HG03039 (cell line): ENCODE measurements around the gene DIP2C.

ENCODE experiments used
- ATAC-seq: cut with Tn5 transposase; IDR thresholded peaks from one replicate; pipeline ENCODE4 v1.9.1; 2021; ENCODE audit warnings: mild to moderate bottlenecking, moderate library complexity; ENCODE audit not compliant: unreplicated experiment

Gene DIP2C

DNA sequence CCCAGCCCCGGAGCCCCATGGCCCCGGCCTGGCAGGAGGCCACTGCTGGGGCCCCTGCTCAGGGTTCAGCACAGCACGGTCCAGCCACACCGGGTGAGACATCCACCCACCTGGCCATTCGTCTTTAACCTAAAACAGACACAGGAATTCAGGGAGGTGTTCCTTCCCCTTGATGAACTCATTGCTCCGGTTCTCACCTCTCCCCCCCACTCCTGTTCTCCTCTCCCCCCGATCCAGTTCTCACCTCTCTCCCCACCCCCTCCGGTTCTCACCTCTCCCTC lies 129.8 kb downstream of the DIP2C start:
- ATAC-seq = no peak

DNA sequence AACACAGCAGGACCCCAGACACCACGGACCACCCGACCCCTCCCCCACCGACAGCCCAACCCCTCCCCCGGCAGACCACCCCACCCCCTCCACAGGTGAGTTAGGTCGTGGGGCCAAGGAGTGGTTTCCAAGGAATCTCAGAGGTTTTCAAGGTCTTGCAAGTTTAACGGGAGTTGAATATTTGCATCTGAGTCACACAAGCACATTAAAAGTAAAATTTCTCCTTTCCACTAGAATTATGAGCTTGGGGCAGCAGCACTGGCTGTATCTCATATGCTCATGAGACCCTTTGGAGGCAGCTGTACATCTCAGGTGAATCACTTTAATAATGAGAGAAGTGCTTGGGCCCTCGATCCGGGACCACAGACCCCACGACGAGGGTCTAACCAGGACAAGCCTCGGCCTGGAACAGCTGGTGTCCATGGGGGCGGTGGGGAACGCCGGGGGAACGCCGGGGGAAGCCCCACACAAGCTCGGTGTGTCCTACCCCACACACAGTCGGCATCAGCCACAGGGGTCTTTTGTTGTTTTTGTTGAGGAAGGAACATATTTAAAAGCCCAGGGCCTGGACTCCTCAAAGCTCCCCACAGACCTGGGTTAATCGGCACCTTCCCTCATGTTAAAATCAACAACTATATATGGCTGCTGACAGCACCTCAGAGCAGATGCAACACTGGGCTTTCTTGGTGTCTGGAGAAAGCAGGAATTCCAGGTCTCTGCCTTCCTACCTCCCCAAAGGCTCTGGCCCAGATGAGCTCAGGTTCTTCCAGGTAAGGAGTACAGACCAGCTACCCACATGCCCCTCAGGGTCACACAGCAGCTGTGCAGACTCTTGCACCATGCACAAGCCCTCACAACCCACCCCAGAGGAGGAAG lies 130.3 kb downstream of the DIP2C start:
- ATAC-seq = no peak

DNA sequence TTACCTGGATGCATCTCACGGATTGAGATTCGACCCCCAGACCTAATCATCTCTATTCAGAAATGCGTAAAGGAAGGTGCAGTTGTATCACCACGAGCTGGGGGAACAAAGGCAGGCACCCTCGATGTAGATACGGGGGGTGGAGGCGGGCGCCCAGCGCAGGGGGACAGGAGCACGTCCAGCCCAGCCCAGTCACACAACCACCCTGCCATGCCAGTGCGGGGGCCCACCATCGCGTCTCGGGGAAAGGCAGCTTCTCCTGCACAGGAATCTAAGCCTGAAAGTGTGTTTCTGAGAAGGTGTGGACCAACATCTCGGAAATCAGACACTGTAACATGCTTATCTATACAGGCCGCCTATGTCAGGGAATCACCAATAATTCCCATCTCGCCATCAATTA lies 131.1 kb downstream of the DIP2C start:
- no peak for ATAC-seq

DNA sequence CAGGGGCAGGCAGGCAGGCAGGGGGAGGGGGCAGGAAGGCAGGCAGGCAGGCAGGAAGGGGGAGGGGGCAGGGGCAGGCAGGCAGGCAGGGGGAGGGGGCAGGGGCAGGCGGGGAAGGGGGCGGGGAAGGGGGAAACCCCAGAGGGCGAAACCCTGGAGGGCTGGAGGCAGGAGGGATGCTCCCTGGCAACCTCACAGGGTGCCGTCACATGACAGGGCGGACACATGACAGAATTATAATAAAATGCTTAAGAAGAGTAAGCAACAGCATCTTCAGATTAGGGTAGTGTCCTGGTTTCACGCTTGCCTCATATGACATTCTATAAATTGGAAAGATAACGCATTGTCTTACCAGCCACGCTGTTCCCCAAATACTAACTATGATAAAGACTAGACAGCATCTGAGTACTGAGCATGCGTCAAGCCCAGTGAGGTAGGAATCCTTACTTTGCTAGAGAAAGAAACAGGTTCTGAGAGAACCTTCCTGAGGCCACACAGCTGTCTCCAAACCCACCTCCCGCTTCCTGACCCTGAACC lies 131.6 kb downstream of the DIP2C start:
- no peak for ATAC-seq

DNA sequence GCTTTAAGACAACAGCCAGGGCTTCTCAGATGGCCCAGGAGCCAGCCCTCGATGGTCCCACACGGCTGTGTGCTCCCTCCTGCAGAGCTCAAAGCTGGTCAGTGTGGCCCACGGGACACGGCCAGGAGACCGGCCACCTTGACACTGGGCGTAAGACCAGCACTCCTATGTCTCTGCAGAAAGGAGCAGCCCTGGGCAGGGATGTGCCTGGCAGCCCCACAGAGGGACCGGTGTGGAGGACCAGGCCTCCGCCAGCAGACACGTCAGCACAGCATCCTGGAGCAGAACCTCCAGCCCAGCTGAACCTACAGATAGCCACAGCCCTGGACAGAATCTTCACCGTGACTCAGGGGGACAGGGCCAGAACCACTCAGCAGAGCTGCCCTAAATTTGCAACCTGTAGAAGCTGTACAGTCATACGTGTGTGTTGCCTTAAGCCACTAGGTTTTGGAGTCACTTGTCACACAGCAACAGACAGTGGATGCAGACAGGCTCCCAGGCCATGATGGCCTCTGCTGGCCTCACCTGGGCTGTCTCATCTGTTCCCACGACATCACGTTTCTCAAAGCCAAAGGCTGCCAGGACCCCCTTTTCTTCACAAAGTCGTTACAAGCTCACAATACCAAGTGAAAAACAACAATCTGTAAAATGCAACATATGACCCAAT lies 132.4 kb downstream of the DIP2C start:
- no peak for ATAC-seq

DNA sequence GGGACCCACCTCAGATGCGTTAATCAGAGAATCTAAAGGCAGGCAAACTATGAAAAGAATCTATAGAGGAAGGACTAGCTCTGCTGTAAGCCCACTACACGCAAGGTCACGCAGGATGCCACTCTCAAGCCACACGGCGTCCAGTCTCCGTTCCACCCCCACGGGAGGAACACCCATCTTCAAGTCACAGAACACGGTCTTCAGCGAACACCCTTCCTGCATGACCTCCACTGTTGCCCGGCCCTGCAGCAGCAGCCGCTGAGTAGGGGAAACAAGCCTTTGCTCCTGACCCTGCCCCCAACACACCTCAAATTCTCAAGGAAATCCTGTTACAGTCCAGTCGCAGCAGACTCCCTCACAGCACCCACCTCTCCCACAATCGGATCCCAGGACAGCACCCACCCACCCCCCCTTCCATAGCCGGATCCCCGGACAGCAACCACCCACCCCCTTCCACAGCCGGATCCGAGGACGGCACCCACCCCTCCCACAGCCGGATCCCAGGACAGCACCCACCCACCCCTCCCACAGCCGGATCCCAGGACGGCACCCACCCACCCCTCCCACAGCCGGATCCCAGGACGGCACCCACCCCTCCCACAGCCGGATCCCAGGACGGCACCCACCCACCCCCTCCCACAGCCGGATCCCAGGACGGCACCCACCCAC lies 133.7 kb downstream of the DIP2C start:
- no peak for ATAC-seq

DNA sequence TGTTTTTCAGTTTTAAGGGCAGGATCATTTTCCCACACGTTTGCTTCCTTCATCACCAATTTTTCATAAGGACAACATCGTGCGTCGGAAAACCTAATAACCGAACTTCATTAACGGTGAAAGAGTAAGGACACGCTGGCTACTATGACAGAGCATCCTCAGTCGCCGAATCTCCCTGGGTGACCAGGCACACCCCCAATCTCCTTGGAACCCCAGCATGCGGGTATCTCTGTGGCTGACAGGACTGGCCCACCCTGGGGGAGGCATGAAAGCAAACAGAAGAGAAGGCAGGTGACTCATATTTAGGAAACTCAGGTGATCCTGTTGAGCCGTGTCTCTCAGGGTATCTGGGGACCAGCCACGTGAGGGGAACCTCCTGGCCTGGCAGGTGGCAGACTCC lies 134.2 kb downstream of the DIP2C start:
- no peak for ATAC-seq

DNA sequence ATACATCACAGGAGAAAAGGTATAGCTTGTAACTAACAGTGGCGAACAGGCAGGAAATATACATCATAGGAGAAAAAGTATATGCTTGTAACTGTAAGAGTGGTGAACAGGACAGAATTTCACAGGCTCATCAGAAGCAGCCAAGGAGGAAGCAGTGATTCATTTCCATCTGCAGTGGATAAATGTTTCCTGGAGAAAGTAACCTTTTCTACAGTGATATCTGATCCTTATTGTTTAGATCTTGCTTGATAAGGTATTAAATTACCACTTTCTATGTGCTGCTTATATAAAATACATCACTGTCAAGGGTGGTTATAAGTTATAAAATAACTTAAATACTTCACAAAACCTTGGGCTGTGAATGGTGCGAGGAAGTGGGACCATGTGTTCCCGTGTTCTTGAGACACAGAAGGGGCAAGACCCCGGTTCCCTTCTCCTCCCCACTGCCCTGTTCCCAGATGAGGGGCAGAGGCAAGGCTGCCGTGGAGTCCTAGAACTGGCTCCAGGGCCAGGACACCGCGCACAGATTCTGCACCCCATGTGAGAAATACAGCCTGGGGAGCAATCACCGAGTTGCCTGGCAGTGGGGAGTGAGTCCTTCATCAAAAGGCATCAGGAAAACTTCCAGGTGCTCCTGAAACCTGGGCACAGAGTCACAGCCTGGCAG lies 135.2 kb downstream of the DIP2C start:
- no peak for ATAC-seq

DNA sequence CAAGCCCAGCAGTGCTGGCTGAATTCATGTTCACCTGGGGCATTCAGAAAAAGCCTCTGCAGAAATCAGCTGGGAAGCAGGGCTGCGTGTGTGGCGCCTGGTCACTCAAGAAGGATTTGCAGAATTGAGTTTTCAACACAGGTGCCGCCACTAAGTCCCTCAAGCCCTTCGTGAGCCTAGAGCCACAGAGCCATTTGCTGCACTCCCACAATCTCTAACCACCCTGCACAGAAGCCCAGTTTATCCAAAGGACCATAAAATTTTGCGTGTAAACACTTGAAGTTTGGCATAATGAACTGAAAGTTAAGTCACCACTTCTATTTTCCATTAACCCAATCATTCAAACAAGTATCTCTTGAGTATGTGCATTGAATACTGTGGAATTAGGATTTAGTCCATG lies 136.2 kb downstream of the DIP2C start:
- no peak for ATAC-seq

DNA sequence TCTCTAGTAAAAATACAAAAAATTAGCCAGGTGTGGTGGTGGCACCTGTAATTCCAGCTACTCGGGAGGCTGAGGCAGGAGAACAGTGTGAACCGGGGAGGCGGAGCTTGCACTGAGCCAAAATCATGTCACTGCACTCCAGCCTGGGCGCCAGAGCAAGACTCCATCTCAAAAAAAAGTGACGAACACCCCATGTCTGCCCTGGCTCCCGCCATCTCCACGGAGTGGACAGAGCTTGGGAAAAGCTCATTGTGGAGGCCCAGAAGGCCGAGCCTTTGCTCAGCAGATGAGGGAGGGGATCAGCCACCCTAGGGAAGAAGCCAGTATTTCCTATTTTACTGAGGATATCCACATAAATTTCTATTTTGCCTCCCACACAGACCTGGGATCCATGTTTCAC lies 136.8 kb downstream of the DIP2C start:
- no peak for ATAC-seq

DNA sequence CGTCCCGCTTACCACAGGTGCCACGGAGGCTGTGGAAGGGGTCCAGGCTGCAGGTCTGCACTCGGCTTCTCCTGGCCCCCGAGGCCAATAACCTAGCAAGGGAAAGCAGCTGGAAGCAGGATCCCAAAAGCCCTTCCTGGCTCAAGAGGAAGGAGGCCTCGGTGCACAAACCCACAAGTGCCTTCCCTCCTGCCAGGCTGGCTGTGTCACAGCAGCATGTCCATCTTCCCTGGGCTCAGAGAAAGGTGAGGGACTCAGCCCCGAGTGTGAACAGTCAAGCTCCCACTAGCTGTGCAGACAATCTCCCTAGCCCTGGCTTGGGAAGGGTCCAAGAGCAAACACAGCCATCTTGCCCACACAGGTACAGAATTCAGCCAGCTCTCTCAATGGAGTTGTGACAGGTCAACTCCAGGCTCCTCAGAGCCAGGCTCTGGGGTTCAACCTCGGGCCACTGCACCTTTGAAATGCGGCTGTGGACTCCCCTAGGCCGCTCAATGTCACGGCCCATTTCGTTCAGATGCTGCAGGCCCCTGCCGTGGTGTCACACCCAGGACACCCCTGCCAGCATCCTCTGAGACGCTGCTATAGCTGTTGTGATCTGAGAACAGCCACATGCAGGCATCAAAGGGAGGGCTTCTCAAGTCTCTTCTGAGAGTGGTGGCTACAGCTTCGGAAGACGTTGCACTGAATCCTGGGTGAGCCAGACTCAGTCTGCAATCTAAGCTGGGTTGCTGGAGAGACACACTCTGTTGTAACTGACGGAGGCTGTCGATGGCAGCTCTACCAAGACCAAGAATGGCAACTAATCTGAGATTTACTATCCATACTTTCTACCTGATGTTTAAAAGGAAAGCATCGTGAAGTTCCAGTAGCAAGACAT lies 137.9 kb downstream of the DIP2C start:
- no peak for ATAC-seq

DNA sequence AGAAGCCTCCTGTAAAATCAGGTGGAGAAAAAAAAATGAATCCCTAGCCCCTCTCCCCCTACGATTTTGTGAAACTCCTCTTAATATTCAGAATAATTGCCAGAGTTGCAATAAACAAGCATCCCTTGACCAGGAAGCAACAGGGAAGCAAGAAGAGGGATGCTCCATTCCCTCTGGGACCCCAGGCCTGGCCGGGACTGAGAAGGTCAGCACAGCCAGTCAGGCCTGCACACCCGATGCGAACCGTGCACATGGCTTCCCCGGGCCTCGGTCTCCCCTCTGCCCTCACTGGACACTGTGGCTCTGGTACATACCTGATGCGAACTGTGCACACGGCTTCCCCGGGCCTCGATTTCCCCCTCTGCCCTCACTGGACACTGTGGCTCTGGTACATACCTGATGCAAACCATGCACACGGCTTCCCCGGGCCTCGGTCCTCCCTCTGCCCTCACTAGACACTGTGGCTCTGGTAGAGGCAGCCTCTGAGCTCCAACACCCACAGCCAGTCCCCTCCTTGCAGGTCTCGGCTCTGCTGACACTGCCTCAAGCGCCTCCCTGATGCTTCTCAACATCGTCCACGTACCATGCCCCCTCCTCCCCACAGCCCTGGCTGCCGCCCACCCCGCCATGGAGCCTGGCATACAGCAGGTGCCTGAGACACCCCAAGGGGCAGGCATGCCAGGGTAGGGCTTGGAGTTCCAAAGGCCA lies 138.6 kb downstream of the DIP2C start:
- no peak for ATAC-seq

DNA sequence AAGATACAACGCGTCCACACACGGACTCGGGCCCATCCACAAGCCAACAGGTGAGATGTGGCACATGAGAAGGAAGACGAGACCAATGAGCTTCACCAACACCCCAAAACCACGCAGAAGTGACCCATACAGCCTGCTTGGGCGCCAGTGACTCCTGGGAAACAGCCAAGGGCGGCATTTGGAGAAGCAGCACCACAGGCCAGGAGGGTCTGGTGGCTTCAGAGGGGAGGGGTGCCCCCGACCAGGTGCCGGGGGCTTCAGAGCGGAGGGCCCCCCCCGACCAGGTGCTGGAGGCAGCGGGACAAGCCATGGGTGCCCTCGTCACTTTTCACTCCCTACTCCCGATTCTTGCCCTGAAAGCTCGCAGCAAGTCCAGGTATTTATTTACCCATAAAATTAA lies 140.1 kb downstream of the DIP2C start:
- no peak for ATAC-seq

DNA sequence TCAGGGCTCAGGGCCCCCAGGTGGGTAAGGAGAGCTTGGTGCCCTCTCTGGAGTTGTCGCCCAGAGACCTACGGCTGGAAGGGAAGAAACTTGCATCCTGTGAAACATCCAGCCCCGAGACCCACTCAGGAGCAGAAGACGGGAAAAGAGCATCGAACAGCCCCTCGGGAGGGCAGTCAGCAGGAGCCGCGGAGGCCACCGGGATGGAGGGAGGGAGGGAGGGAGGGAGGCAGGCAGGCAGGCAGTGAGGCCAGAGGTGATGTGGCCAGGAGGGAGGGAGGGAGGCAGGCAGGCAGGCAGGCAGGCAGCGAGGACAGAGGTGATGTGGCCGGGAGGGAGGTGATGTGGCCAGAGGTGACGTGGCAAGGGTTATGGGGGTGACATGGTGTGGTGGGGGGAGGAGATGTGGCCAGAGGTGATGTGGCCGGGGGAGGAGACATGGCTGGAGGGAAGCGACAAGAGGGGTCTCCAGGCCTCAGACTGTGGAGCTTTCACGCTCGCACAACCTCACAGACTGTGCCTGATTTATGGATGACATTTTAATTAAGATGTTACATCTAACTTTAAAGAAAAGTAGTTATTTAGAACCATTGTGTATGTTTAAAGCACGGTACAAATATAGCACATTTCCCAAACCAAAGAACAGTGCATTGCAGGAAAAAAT lies 141.1 kb downstream of the DIP2C start:
- no peak for ATAC-seq

DNA sequence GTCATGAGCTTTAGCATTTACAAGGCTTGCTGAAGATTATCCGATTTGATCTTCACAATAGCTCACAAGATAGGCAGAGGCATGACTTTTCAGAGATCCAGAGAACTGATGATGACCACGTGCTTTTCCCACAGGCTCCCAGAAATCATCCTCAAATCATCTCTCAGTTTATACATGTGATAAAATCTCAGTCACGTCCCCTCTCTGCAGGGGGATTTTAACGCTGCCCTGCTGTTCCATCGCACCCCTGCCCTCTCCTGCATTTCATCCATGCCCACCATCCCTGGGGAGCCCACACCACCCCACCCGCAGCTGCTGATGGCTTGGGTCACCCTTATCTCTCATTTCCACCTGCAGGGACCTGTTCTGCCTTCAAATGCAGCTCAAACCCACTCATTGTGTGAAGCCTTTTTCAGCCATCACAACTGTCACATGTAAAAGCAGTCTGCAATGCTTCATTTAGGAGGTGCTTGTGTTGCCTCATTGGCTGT lies 141.8 kb downstream of the DIP2C start:
- ATAC-seq = no peak

DNA sequence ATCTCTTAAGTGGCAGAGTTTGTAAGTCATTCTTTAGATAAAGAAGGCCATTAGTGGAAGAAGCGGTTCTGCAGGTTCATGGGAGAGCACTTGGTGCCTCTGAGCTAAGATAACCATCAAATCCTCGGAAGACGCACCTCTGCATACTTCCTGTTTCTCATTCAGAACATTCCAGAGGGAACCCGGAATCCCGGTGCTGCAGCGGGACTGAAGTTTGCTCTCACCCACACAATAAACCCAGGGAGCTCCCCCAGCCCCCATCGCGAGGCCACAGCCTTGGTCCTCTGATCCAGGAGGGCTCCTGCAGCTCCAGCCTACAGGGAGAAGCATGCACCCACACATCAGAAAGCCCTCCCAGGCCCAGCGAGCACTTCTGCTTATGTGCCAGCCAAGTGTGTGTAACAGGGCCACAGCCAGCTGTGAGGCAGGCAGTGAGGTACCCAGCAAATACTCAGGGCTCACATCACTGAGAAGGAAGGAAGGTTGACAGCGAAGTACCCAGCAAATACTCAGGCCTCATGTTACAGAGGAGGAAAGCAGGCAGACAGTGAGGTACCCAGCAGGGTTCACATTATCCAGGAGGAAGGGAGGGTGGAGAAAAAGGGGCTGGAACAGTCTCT lies 142.4 kb downstream of the DIP2C start:
- ATAC-seq = no peak

DNA sequence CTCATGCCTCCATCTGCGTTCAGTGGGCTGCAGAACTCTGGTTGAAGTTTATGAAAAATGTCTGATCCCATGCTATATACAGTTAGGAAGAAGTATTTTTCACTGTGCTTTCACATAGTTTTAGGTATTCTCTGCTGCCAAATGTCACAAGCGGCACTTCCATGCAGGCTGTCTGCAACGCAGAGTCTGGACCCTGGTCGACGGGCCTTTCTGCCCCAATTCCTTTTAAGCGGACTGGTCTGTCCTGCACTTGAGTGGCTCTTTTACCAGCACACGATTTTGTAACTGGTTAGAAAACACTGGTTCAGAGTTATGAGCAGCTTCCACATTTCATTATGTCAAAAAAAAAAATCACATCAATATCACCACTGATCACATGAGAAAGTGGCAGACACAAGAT lies 143.0 kb downstream of the DIP2C start:
- no peak for ATAC-seq
